Liver (tissue), 9 donors: Measurements from ENCODE around the gene EPS8. TPM values are rescaled to one million over a fixed set of nuclear protein-coding genes. Genes with fewer than 3 reads are reported as not detected.

ENCODE experiments used
- DNase-seq: peaks from one replicate; pipeline ENCODE4 v3.0.0-alpha.2; 2017; ENCODE audit warnings: low spot score
- H3K27ac ChIP-seq, 2 donors: one replicate each; pipeline ENCODE4 v1.7.0; 2013; ENCODE audit warnings: inconsistent platforms in 2 of 2, low read length in 2 of 2, control low read depth in 1 of 2, low read depth in 1 of 2, mild to moderate bottlenecking in 1 of 2
- H3K27me3 ChIP-seq, 4 donors: one replicate each; pipeline versions ENCODE4 v1.6.1 to v1.7.0; 2013; ENCODE audit warnings: low read length in 3 of 4, inconsistent platforms in 1 of 4, mild to moderate bottlenecking in 1 of 4, moderate library complexity in 1 of 4; ENCODE audit not compliant: control insufficient read depth in 4 of 4, insufficient read depth in 4 of 4
- H3K36me3 ChIP-seq, 4 donors: one replicate each; pipeline versions ENCODE4 v1.6.1 to v1.7.0; 2013; ENCODE audit warnings: low read length in 3 of 4, mild to moderate bottlenecking in 3 of 4, low read depth in 1 of 4, moderate library complexity in 1 of 4; ENCODE audit not compliant: control insufficient read depth in 4 of 4, insufficient read depth in 3 of 4
- H3K4me1 ChIP-seq, 4 donors: one replicate each; pipeline versions ENCODE4 v1.6.1 to v1.7.0; 2013; ENCODE audit warnings: low read length in 3 of 4, mild to moderate bottlenecking in 3 of 4, moderate library complexity in 1 of 4; ENCODE audit not compliant: control insufficient read depth in 4 of 4, insufficient read depth in 4 of 4
- H3K4me3 ChIP-seq, 3 donors: one replicate each; pipeline versions ENCODE4 v1.6.1 to v1.7.0; 2013; ENCODE audit warnings: low read length in 3 of 3, control low read depth in 1 of 3, low read depth in 1 of 3, mild to moderate bottlenecking in 1 of 3
- H3K9ac ChIP-seq, 2 donors: one replicate each; pipeline ENCODE4 v1.7.0; 2013; ENCODE audit warnings: low read length in 2 of 2, mild to moderate bottlenecking in 2 of 2, moderate library complexity in 2 of 2, control low read depth in 1 of 2, low read depth in 1 of 2
- H3K9me3 ChIP-seq, 4 donors: one replicate each; pipeline versions ENCODE4 v1.6.1 to v1.7.0; 2013; ENCODE audit warnings: low read length in 3 of 4; ENCODE audit not compliant: control insufficient read depth in 4 of 4
- ATF3 ChIP-seq: IDR thresholded peaks from 2 replicates; pipeline ENCODE4 v1.6.1; 2016; ENCODE audit warnings: antibody characterized with exemption
- CTCF ChIP-seq: fragments of 150-350 bp; IDR thresholded peaks from 2 replicates; pipeline ENCODE4 v1.5.1; 2017; ENCODE audit warnings: improper control_type of control experiment, low read depth, low read length; ENCODE audit not compliant: missing input control
- EGR1 ChIP-seq, 2 donors: IDR thresholded peaks; 2 replicates each; pipeline ENCODE4 v1.6.1; 2016 to 2018; ENCODE audit warnings: antibody characterized with exemption in 2 of 2, low read depth in 2 of 2
- FOXA1 ChIP-seq: IDR thresholded peaks from 2 replicates; pipeline ENCODE4 v1.6.1; 2016; ENCODE audit warnings: antibody characterized with exemption
- GABPA ChIP-seq, 2 donors: IDR thresholded peaks in 1 of 2; conservative IDR thresholded peaks in 1 of 2; 2 replicates each; pipeline ENCODE4 v1.6.1; 2016; ENCODE audit warnings: antibody characterized with exemption in 2 of 2, mild to moderate bottlenecking in 1 of 2, moderate library complexity in 1 of 2
- HNF4A ChIP-seq, 2 donors: conservative IDR thresholded peaks; 2 replicates each; pipeline ENCODE4 v1.6.1; 2016; ENCODE audit warnings: antibody characterized with exemption in 2 of 2, mild to moderate bottlenecking in 2 of 2
- HNF4G ChIP-seq: IDR thresholded peaks from 2 replicates; pipeline ENCODE4 v1.6.1; 2016; ENCODE audit warnings: antibody characterized with exemption
- JUND ChIP-seq, 2 donors: IDR thresholded peaks; 2 replicates each; pipeline ENCODE4 v1.6.1; 2016; ENCODE audit warnings: antibody characterized with exemption in 2 of 2
- MAX ChIP-seq: IDR thresholded peaks from 2 replicates; pipeline ENCODE4 v1.6.1; 2016; ENCODE audit warnings: antibody characterized with exemption
- NR2F2 ChIP-seq: IDR thresholded peaks from 2 replicates; pipeline ENCODE4 v1.6.1; 2016; ENCODE audit warnings: antibody characterized with exemption
- RAD21 ChIP-seq, 2 donors: IDR thresholded peaks; 2 replicates each; pipeline ENCODE4 v1.6.1; 2016; ENCODE audit warnings: antibody characterized with exemption in 2 of 2, mild to moderate bottlenecking in 2 of 2
- REST ChIP-seq: IDR thresholded peaks from 2 replicates; pipeline ENCODE4 v1.6.1; 2016; ENCODE audit warnings: antibody characterized with exemption, mild to moderate bottlenecking
- TAF1 ChIP-seq: conservative IDR thresholded peaks from 2 replicates; pipeline ENCODE4 v1.6.1; 2016; ENCODE audit warnings: antibody characterized with exemption, mild to moderate bottlenecking
- YY1 ChIP-seq: IDR thresholded peaks from 2 replicates; pipeline ENCODE4 v1.6.1; 2016; ENCODE audit warnings: antibody characterized with exemption, mild to moderate bottlenecking
- WGBS: extraction: QIAGEN DNeasy Blood & Tissue Kit; methylation state at CpG from one replicate; pipeline ENCODE4 v1.1.7; 2013; 5-methylcytosine and 5-hydroxymethylcytosine counted together
- polyA plus RNA-seq, 2 donors: library from polyadenylated mRNA; stranded (reverse) in 1 of 2; unstranded in 1 of 2; fragments of 200-250 nt in 1 of 2; fragments of >200 nt in 1 of 2; fragmentation: Nextera tagmentation in 1 of 2; extraction: Ambion mirVana in 1 of 2; gene quantifications; one replicate each; pipeline versions ENCODE4 v1.2.1 to v1.2.3, GENCODE V29; 2013 to 2015
- total RNA-seq, 2 donors: library from RNA; depleted of rRNA; stranded (reverse); fragments of >200 nt; gene quantifications; one replicate each; pipeline ENCODE4 v1.2.3, GENCODE V29; 2014
- donor health status: healthy.
- donor health status: healthy.
- donor health status: healthy.
- donor health status: healthy.
- donor health status: healthy.

Gene EPS8
- total and polyA plus RNA-seq, 4 donors: 13.7 to 40.2 (median 15.0) TPM

GRCh38 chr12:15600223-15600935 is 188.8 kb downstream of the EPS8 start:
- TF ChIP-seq EGR1 (IDR thresholded peaks at IDR 0.05; ENCODE audit: low read depth in 2 of 2) (no peak), TAF1 (no peak), CTCF (no peak), HNF4A (conservative IDR thresholded peaks at IDR 0.05) (no peak), JUND (IDR thresholded peaks at IDR 0.05) (no peak), GABPA (IDR thresholded peaks at IDR 0.05 in 1 of 2, conservative IDR thresholded peaks at IDR 0.05 in 1 of 2) (no peak), ATF3 (no peak), HNF4G (no peak), MAX (no peak), RAD21 (IDR thresholded peaks at IDR 0.05) (no peak), NR2F2 (no peak), REST (no peak), FOXA1 (no peak)
- 87% methylated on average over 7 of the region's 7 CpGs for WGBS
- H3K27ac ChIP-seq: no peak overlapping the region
- no peaks in the 10 kb centered on the region for H3K9me3 ChIP-seq
- no peaks in the 10 kb centered on the region for H3K4me1 ChIP-seq
- H3K4me3 ChIP-seq: no peak overlapping the region
- DNase-seq: no peak
- no peaks in the 10 kb centered on the region for H3K36me3 ChIP-seq
- H3K9ac ChIP-seq: no peak overlapping the region
- H3K27me3 ChIP-seq: no peaks in the 10 kb centered on the region

- Histone ChIP-seq H3K9ac (no peak overlapping the region), H3K4me1 (no peaks in the 10 kb centered on the region), H3K4me3 (no peak overlapping the region), H3K27me3 (no peaks in the 10 kb centered on the region), H3K27ac (no peak overlapping the region), H3K9me3 (no peaks in the 10 kb centered on the region), H3K36me3 (no peaks in the 10 kb centered on the region)
- TF ChIP-seq YY1 (no peak), NR2F2 (peak; percentile 76), REST (no peak)
- WGBS: 70% methylated on average over 4 of the region's 4 CpGs
- no peak for DNase-seq
Observed at GRCh38 chr12:15599266-15600037, 189.7 kb downstream of the EPS8 start.
